ENCODE measurements around the gene RPL19.

Gene RPL19

DNA sequence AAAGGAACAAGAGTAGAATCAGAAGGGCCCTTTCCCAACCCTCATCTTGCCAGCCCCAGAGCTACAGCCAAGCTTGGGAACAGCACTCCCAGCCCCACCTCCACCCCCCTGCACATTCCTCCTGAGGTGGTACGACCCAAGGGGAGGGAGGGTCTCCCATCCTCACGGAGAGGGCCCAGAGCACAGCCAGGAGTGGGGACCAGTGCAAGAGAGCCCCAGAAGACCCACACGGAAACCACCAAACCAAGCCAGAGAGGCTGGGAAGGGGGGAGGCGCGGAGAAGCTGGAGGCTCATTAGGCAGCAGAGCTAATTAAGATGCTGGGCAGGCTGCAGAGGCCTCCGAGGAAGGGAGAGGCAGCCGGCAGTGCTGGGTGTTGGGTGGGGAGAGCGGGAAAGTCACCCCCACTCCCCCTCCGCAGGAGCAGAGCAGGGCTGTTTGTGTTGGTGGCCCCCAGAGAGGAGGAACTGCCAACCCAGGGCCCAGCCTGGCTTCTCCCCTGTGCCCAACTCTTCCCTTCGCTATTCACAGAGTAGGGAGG is 5.0 kb upstream of the RPL19 start:
- TF ChIP-seq POLR2A (IDR thresholded peaks at IDR 0.05; ENCODE audit: low read depth, low read length): no peak
- FAIRE-seq (no peak), DNase-seq (ENCODE audit: insufficient read length, low spot score) (no peak)

DNA sequence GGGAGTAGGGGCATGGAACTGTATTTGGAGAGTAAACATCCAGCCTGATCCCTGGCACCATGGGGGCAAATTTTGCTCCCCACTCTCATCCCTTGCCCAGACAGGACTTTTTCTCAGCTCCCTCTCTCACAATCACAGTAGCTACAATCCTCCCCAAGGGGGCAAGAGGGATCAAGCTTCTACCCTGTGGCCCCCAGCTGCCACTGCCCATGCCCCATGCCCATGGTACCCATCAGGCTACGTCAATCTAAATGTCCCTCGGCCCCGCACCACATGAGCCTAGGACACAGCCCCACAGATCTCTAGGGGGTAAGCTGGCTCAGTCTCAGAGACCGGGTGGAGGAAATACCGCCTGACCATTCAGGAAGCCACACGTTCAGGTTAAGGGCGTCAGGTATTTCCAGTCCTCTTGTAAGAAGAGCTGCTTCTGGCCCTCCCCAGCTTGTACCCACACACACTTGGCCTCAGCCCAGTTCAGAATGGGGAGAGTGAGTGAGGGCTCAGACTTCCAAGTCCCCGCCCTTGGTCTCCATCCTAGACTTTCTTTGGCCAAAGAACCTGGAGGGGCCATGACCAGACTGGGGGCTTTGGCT is 4.4 kb upstream of the RPL19 start:
- no peak for DNase-seq (ENCODE audit: insufficient read length, low spot score)
- no peak for TF ChIP-seq POLR2A (IDR thresholded peaks at IDR 0.05; ENCODE audit: low read depth, low read length)
- FAIRE-seq: peak; percentile 54

DNA sequence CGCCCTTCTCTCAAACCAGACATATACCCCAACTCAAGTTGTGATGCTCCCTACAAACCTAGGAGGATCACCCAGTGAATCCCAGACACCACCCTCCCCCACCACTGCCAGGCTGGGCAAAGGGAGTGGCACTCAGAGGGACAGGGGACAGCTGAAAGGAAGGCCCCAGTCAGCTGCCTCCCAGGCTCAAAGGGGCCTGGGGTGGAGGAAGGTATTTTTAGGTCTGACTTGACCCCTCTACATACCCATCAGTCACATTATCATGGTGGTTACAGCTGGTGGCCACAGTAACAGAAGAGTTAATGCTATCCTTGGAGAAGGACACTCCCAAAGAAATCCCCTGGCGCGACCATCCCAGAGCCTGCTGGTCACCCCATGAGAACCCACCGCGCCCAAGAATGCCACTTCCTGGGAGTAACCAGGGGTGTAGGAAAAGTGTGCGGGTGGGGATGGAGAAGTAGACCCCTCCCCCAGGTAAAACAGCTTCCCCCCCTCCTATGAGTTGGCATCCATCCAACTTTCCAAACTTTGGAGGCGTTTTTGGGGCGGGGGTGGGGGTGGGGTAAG is 3.8 kb upstream of the RPL19 start:
- DNase-seq (ENCODE audit: insufficient read length, low spot score) (no peak), FAIRE-seq (no peak)
- TF ChIP-seq POU2F2 (IDR thresholded peaks at IDR 0.05; ENCODE audit: low read depth, low read length) (no peak), TAF1 (IDR thresholded peaks at IDR 0.05; ENCODE audit: low read depth, low read length) (no peak)

DNA sequence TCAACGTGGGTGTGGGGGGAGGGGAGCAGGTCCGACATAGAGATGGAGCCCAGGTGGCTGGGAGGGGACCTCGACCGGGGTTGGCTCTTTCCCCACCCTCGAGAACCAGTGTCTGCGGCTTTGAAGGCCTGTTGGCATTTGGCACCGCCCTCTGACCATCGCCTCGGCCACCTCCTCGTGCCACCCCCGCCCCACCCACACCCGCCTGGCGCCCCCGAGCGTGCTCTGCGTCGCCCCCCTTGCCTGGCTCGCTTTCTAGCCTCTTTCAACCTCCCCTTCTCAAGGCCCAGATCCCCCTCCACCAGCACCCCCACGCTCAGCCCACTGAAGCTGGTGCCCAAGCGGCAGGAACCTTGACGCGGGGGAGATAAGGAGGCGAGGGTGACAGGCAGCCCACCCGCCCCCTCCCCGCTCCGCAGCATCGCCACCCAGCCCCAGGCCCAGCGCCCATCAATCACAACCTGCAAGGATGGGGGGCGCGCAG is 3.2 kb upstream of the RPL19 start:
- TF ChIP-seq POLR2AphosphoS5 (IDR thresholded peaks at IDR 0.05; ENCODE audit: low read depth, low read length) (no peak), SPI1 (IDR thresholded peaks at IDR 0.05; ENCODE audit: low read depth, low read length) (no peak), PAX5 (IDR thresholded peaks at IDR 0.05; ENCODE audit: insufficient read depth, low read length, severe bottlenecking) (no peak), TAF1 (IDR thresholded peaks at IDR 0.05; ENCODE audit: low read depth, low read length) (no peak), POU2F2 (IDR thresholded peaks at IDR 0.05; ENCODE audit: low read depth, low read length) (no peak), POLR2A (IDR thresholded peaks at IDR 0.05; ENCODE audit: low read depth, low read length) (no peak)
- DNase-seq (ENCODE audit: insufficient read length, low spot score) (no peak), FAIRE-seq (no peak)

DNA sequence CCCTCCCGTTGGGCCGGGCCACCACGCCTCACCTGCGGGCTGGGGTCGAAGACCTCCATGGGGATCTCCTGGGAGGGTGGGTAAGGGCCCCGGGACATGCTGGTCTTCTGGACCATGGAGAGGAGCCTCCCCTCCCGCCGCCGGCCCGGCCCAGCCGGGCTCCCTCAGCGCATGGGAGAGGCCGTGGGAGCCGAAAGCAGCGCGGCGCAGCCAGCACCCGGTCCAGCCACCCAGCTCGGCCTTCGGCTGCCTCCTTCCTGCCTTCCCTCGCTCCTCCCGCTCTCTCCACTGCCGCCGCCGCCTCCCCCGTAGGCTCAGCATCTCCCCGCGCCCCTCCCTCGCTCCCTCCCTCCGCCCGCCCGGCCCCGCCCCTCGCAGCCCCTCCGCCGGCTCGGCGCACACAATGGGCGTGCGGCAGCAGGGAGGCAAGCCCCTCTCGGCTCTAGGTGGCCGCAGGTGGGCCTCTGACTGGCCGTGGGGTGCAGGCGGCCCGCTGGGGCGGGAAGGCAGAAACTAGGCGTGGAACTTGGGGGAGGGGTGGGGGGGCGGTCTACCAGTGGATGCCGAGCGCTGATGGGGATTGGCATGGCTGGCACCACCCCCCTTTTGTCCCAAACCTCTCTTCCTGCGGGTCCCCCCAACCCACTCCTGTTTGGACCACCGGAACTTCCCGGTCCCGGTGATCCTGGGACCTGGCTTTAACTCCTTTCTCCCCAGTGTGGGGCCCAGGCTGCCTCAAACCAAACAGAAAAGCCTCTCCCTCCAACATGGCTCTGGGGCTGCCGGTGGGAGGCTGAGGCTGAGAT is 2.5 kb upstream of the RPL19 start, which contains the start of gene CACNB1:
TSS of gene CACNB1 (minus strand) at position 290 of the 806 bp plus-strand sequence. CDS start at position 116, 174 bp downstream.
- FAIRE-seq (peak; percentile 84), DNase-seq (ENCODE audit: insufficient read length, low spot score) (peak; percentile 82)
- TF ChIP-seq TAF1 (IDR thresholded peaks at IDR 0.05; ENCODE audit: low read depth, low read length): no peak
- TF ChIP-seq SPI1 (IDR thresholded peaks at IDR 0.05; ENCODE audit: low read depth, low read length): no peak
- TF ChIP-seq POLR2AphosphoS5 (IDR thresholded peaks at IDR 0.05; ENCODE audit: low read depth, low read length): no peak
- TF ChIP-seq PAX5 (IDR thresholded peaks at IDR 0.05; ENCODE audit: insufficient read depth, low read length, severe bottlenecking): no peak
- TF ChIP-seq POU2F2 (IDR thresholded peaks at IDR 0.05; ENCODE audit: low read depth, low read length): no peak
- TF ChIP-seq POLR2A (IDR thresholded peaks at IDR 0.05; ENCODE audit: low read depth, low read length): no peak

DNA sequence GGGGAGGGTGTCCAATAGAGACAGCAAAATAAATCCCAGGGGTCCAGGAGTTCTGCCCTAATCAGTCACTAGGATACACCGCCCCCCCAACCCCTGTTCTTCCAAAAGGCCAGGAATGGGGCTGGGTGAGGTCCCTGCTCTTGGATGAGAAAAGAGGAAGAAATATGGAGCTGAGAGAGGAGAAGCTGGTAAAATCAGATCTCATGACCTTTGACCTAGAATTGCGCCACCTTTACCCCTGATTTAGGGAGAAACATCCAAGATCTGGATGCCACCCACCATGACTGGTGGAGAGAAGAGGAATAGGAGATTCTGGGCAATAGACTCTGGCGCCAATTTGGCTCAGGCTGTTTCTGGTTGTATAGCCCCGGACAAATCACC is 1.9 kb upstream of the RPL19 start:
- DNase-seq (ENCODE audit: insufficient read length, low spot score): no peak

DNA sequence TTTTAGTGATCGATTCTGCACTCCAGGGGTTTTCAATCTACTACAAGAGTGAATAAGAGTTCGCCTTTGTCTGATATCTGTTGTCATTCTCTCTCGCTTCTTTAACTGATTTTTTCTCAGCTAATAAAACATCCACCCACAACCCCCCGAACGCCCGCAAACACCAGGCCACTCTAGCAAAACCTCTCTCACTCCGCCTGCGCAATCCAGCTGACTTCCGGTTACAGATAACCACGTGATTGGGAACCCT is 338 bp upstream of the RPL19 start:
- FAIRE-seq (peak; percentile 91), DNase-seq (ENCODE audit: insufficient read length, low spot score) (peak; percentile 88)
- no peak for TF ChIP-seq POLR2A (IDR thresholded peaks at IDR 0.05; ENCODE audit: low read depth, low read length)
- TF ChIP-seq SPI1 (IDR thresholded peaks at IDR 0.05; ENCODE audit: low read depth, low read length): no peak
- no peak for TF ChIP-seq POU2F2 (IDR thresholded peaks at IDR 0.05; ENCODE audit: low read depth, low read length)
- TF ChIP-seq TAF1 (IDR thresholded peaks at IDR 0.05; ENCODE audit: low read depth, low read length): no peak
- TF ChIP-seq POLR2AphosphoS5 (IDR thresholded peaks at IDR 0.05; ENCODE audit: low read depth, low read length): no peak

More for the DNA sequence above, 1.9 kb upstream of the RPL19 start:
- no peak for FAIRE-seq
- no peak for TF ChIP-seq PAX5 (IDR thresholded peaks at IDR 0.05; ENCODE audit: insufficient read depth, low read length, severe bottlenecking)
- no peak for TF ChIP-seq POLR2AphosphoS5 (IDR thresholded peaks at IDR 0.05; ENCODE audit: low read depth, low read length)
- no peak for TF ChIP-seq POU2F2 (IDR thresholded peaks at IDR 0.05; ENCODE audit: low read depth, low read length)
- TF ChIP-seq TAF1 (IDR thresholded peaks at IDR 0.05; ENCODE audit: low read depth, low read length): no peak
- no peak for TF ChIP-seq POLR2A (IDR thresholded peaks at IDR 0.05; ENCODE audit: low read depth, low read length)
- TF ChIP-seq SPI1 (IDR thresholded peaks at IDR 0.05; ENCODE audit: low read depth, low read length): no peak

DNA sequence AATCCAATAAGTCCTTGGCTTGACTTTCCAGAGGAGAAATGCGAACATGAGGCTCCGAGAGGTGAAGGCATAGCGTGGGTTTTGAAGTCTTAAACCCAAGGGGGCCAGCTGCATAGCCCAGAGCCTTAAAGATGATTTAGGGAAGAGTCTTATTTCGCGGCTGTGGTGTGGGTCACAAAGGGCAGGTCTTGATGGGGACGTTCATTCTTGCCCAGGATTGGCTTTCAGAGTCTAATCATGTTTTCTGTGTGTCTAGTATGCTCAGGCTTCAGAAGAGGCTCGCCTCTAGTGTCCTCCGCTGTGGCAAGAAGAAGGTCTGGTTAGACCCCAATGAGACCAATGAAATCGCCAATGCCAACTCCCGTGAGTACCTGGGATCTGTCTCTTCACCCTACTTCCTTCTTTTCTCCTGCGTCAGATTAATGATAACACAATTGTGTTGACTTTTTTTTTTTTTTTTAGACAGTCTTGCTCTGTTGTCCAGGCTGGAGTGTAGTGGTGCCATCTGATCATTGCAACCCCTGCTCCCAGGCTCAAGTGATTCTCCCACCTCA is 951 bp downstream of the RPL19 start:
- TF ChIP-seq SPI1 (IDR thresholded peaks at IDR 0.05; ENCODE audit: low read depth, low read length) (no peak), TAF1 (IDR thresholded peaks at IDR 0.05; ENCODE audit: low read depth, low read length) (no peak), POLR2A (IDR thresholded peaks at IDR 0.05; ENCODE audit: low read depth, low read length) (no peak; the same call in 1 of the 2 replicates), POU2F2 (IDR thresholded peaks at IDR 0.05; ENCODE audit: low read depth, low read length) (no peak), POLR2AphosphoS5 (IDR thresholded peaks at IDR 0.05; ENCODE audit: low read depth, low read length) (no peak), PAX5 (IDR thresholded peaks at IDR 0.05; ENCODE audit: insufficient read depth, low read length, severe bottlenecking) (no peak)
- FAIRE-seq: no peak

DNA sequence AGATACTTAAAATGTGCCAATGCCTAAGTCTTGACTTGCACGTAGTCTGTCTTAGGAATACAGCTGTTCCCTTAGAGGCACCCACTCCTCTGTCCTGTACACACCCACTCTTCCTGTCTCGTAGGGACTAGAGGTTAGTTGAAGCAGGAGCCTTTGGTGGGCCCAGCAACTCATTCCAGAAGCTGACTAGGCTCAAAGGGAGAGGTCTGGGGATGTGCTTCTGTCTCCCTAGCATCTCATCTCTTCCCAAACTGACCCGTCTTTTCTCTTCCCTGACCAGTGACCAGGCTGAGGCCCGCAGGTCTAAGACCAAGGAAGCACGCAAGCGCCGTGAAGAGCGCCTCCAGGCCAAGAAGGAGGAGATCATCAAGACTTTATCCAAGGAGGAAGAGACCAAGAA is 4.2 kb downstream of the RPL19 start:
- DNase-seq (ENCODE audit: insufficient read length, low spot score): no peak
- no peak for TF ChIP-seq TAF1 (IDR thresholded peaks at IDR 0.05; ENCODE audit: low read depth, low read length)
- no peak for TF ChIP-seq PAX5 (IDR thresholded peaks at IDR 0.05; ENCODE audit: insufficient read depth, low read length, severe bottlenecking)
- TF ChIP-seq SPI1 (IDR thresholded peaks at IDR 0.05; ENCODE audit: low read depth, low read length): no peak
- no peak for TF ChIP-seq POLR2AphosphoS5 (IDR thresholded peaks at IDR 0.05; ENCODE audit: low read depth, low read length)
- no peak for TF ChIP-seq POU2F2 (IDR thresholded peaks at IDR 0.05; ENCODE audit: low read depth, low read length)
- no peak; the same call in 1 of the 2 replicates for TF ChIP-seq POLR2A (IDR thresholded peaks at IDR 0.05; ENCODE audit: low read depth, low read length)
- no peak for FAIRE-seq

More for the DNA sequence above, 951 bp downstream of the RPL19 start:
- no peak for DNase-seq (ENCODE audit: insufficient read length, low spot score)

Data from GM12891 (cell line).